T follicular helper cell (primary cell): ENCODE measurements around the gene ZNHIT1.

ENCODE experiments used
- DNase-seq: peaks from one replicate; pipeline ENCODE4 v3.0.0-alpha.2; 2020; ENCODE audit warnings: low read depth

Gene ZNHIT1

GRCh38 chr7:101218236-101219125, 516 bp downstream of the ZNHIT1 start:
- DNase-seq: no peak

GRCh38 chr7:101220295-101220694, 2.3 kb downstream of the ZNHIT1 start:
- DNase-seq: no peak

GRCh38 chr7:101222275-101222830, 4.4 kb downstream of the ZNHIT1 start:
- no peak for DNase-seq

GRCh38 chr7:101223528-101223927, 5.6 kb downstream of the ZNHIT1 start:
- no peak for DNase-seq

- no peak for DNase-seq
Measured at GRCh38 chr7:101225650-101226049, 7.7 kb downstream of the ZNHIT1 start.

GRCh38 chr7:101226721-101227120, 8.8 kb downstream of the ZNHIT1 start:
- DNase-seq: no peak

GRCh38 chr7:101231644-101232043, 13.7 kb downstream of the ZNHIT1 start:
- no peak for DNase-seq

GRCh38 chr7:101232141-101232850, 14.3 kb downstream of the ZNHIT1 start:
- DNase-seq: no peak

GRCh38 chr7:101233907-101234547, 16.1 kb downstream of the ZNHIT1 start:
- DNase-seq: no peak

- DNase-seq: no peak
Measured at GRCh38 chr7:101234636-101235035, 16.7 kb downstream of the ZNHIT1 start.

GRCh38 chr7:101235050-101235449, 17.1 kb downstream of the ZNHIT1 start:
- no peak for DNase-seq

GRCh38 chr7:101235522-101235921, 17.6 kb downstream of the ZNHIT1 start:
- DNase-seq: no peak

GRCh38 chr7:101236292-101236835, 18.4 kb downstream of the ZNHIT1 start:
- no peak for DNase-seq

- no peak for DNase-seq
Measured at GRCh38 chr7:101237206-101238067, 19.5 kb downstream of the ZNHIT1 start, which contains the start of gene CLDN15. Gene CLDN15, minus strand, starts transcription at chr7:101237802. Its CDS starts 221 bp downstream, at chr7:101237581.

- no peak for DNase-seq
Measured at GRCh38 chr7:101238226-101239182, 20.5 kb downstream of the ZNHIT1 start.

- no peak for DNase-seq
Measured at GRCh38 chr7:101239191-101239950, 21.4 kb downstream of the ZNHIT1 start.

GRCh38 chr7:101239951-101240220, 21.9 kb downstream of the ZNHIT1 start:
- no peak for DNase-seq

GRCh38 chr7:101240226-101241014, 22.5 kb downstream of the ZNHIT1 start:
- no peak for DNase-seq

GRCh38 chr7:101241015-101241363, 23.0 kb downstream of the ZNHIT1 start:
- DNase-seq: no peak
